Amygdala (tissue), 56 donors: ENCODE results near the gene ITCH.
"Not testable (repeated sequence)": the region's sequence is repeated elsewhere in the genome, so short reads cannot be mapped to it uniquely, and the experiment has no call there.

Source experiments
- DNase-seq, 56 donors: peaks; one replicate each; lab custom pipeline; 2025; lab: John Stamatoyannopoulos, UW

ITCH gene

DNA sequence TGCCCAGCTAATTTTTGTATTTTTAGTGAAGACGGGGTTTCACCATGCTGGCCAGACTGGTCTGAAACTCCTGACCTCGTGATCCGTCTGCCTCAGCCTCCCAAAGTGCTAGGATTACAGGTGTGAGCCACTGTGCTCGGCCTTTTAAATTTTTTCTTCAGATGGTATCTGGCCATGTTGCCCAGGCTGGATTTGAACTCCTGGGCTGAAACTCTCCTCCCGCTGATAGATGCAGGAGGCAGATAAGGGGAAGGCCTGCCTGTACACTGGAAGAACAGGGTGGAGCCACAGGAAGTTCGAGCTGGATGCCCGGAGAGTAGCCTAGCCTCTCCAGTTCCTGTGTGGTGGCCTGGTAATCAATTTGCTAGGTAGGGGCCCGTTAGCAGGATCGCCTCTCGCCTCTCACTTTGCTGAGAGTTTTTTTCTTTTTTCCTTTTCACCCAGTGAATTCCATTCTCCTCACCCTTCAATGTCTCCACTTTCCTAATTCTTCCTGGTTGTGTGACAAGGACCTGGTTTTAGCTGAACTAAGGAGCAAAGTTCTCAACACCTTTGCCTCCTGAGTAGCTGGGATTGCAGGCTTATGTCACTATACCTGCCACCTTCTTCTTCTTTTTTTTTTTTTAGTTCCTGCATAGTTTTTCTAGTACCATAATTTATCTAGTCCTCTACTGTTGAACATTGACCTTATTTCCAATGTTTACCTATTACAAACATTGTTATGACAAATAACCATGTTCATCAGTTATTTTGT is 19.4 kb upstream of the ITCH start:
- no peak for DNase-seq

GRCh38 chr20:34344238-34344637 is 18.8 kb upstream of the ITCH start:
- no peak for DNase-seq

DNA sequence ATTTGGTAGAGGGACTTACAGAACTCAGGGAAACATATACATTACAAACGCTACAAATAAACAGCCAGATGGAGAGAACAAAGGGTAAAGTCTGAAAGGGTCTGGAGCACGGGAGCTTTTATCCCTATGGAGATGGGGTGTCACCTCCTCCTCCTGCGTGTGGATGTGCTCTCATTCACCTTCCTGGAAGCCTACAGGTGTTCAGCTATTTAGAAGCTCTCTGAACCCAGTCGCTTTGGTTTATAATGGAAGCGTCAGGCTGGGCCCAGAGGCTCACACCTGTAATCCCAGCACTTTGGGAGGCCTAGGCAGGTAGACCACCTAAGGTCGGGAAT is 17.7 kb upstream of the ITCH start:
- DNase-seq: no peak

GRCh38 chr20:34345839-34346532 is 17.1 kb upstream of the ITCH start:
- DNase-seq: not testable (repeated sequence)

- not testable (repeated sequence) for DNase-seq
Measured at GRCh38 chr20:34346533-34346865, 16.6 kb upstream of the ITCH start.

DNA sequence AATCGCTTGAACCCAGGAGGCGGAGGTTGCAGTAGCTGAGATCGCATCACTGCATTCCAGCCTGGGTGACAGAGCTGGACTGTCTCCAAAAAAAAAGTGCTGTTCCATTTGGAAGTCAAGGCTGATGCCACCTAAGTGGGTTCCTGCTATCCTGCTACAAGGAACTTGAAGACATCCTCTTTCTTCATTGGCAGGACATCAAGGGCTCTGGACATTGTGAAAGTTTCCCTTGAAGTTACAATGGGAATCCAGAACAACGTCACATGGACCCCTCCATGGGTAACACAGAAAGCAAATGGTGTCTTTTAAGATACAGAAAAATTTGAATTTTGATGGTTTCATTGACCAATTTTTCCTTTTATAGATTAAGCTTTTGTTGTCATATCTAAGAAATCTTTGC is 15.5 kb upstream of the ITCH start:
- no peak for DNase-seq

DNA sequence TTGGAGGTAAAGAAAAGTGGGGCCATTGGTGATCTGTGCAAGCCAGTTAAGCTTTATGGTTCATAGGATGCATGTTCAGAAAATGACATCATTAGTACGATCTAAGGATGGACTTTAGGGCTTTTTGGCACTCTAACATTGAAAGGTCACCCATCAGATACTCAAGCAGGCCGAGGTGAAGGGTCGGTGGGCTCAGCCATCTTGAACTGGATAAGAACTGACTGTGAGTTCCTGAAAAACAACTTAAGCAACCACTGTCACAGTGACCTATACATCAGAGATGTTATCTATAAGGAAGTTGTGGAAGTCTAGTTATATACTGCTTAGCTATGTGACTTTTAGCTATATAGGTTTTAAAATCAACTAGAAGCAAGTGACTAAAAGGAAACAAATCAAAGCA is 13.0 kb upstream of the ITCH start:
- no peak for DNase-seq

GRCh38 chr20:34353467-34353866 is 9.6 kb upstream of the ITCH start:
- not testable (repeated sequence) for DNase-seq

GRCh38 chr20:34355427-34355826 is 7.6 kb upstream of the ITCH start:
- peak in 21 of 56 donors; percentile 2 to 57 (median 17) for DNase-seq

GRCh38 chr20:34359729-34360128 is 3.3 kb upstream of the ITCH start:
- not testable (repeated sequence) for DNase-seq

DNA sequence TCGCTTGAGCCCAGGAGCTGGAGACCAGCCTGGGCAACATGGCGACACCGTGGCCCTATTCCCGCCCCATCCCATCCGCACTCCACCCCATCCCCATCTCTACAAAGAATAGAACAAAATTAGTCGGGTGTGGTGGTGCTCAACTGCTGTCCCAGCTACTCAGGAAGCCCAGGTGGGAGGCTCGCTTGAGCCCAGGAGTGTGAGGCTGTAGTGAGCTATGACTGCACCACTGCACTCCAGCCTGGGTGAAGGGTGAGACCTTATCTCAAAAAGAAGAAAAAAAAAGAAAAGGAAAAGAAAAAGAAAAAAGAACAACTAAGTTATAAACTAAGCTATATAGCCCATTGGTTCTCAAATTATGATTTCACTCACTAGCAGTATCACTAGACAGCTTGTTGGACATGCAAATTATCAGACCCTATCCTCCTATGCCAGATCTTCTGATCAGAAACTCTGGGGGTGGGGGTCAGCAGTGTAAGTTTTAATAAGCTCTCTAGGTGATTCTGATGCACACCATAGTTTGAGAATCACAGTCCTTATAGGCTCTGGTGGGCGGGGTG is 491 bp upstream of the ITCH start:
- peak in 2 of 56 donors; percentile 3 to 23 for DNase-seq

- peak in 13 of 56 donors; percentile 4 to 69 (median 35) for DNase-seq
Measured at GRCh38 chr20:34363465-34364222, 571 bp downstream of the ITCH start.

- no peak for DNase-seq
Measured at GRCh38 chr20:34364223-34364506, 1.1 kb downstream of the ITCH start.

GRCh38 chr20:34365765-34366213 is 2.7 kb downstream of the ITCH start:
- DNase-seq: peak in 1 of 56 donors; percentile 6

DNA sequence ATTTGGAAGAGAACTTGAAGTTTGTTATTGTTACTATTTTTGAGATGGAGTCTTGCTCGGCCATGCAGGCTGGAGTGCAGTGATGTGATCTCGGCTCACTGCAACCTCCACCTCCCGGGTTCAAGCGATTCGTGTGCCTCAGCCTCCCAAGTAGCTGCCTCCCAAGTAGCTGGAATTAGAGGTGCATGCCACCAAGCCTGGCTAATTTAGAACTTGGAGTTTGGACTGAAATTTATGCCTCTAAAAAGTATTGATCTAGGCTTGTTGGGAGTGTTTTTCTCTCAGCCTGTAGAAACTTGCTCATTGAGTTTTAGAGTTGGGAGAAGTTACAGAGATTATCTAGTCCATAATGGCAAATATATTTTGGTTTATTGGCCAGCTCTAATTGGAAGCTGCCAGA is 4.1 kb downstream of the ITCH start:
- no peak for DNase-seq

GRCh38 chr20:34367911-34368310 is 4.8 kb downstream of the ITCH start:
- DNase-seq: not testable (repeated sequence)

- peak in 1 of 56 donors; percentile 2 for DNase-seq
Measured at GRCh38 chr20:34368547-34368946, 5.5 kb downstream of the ITCH start.

- DNase-seq: no peak
Measured at GRCh38 chr20:34369265-34369664, 6.2 kb downstream of the ITCH start.

GRCh38 chr20:34370062-34370461 is 7.0 kb downstream of the ITCH start:
- no peak for DNase-seq

DNA sequence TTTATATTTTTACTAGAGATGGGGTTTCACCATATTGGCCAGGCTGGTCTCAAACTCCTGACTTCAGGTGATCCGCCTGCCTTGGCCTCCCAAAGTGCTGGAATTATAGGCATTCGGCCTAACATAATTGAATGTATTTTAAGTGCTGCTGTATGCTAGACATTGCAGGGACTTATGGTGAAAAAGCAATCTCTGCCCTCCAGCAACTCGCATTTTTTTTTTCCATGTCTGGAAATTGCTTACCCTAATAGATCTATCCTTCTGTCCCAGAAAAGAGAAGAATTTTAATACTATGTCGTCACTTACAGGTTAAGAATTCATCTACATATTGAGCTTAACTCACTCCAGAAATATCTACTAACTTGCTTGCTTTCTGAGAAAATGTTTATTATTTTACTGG is 10.4 kb downstream of the ITCH start:
- DNase-seq: no peak

DNA sequence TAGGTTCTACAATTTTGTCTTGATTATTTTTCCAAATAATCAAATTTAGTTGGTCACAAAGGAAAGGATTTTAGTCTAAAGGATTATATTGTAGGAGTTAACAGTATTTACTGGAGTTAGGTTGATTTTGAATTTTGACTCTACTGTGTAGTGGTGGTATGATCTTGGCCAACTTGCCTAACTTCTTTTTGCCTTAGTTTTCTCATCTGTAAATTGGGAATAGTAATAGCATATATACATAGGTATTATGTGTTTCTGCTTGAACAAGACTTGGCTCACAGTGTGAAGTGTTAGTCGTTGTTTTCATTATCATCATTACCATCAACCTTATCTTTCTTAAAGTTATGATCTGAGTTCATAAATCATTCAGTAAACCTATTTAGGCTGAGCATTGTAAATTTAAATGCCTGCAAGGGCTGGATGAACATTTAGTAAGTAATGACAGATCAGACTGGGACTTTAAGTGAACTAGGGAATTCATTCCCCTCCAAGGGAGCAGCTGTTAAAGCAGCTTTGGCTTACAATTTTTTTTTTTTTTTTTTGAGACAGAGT is 11.2 kb downstream of the ITCH start:
- no peak for DNase-seq
